ENCODE results near the gene SULT1A2.
"Not testable (repeated sequence)": the region's sequence is repeated elsewhere in the genome, so short reads cannot be mapped to it uniquely, and the experiment has no call there.

SULT1A2 gene

GRCh38 chr16:28596840-28597691 lies at the start of gene SULT1A2:
Gene SULT1A2, minus strand, starts transcription at chr16:28597050. Its CDS starts 1,120 bp downstream, at chr16:28595930.
- DNase-seq (ENCODE audit: low read depth), result no peak
- TF ChIP-seq CTCF (conservative IDR thresholded peaks at IDR 0.05; ENCODE audit: low read depth, low read length), result no peak
- no peak within 1 kb of the TSS for H3K4me3 ChIP-seq (ENCODE audit: low read depth, low read length)

- H3K4me3 ChIP-seq (ENCODE audit: low read depth, low read length); DNase-seq (ENCODE audit: low read depth): not testable (repeated sequence)
Observed at GRCh38 chr16:28639959-28640358, 43.1 kb upstream of the SULT1A2 start.

- not testable (repeated sequence) for DNase-seq (ENCODE audit: low read depth); H3K4me3 ChIP-seq (ENCODE audit: low read depth, low read length)
Observed at GRCh38 chr16:28638359-28638758, 41.5 kb upstream of the SULT1A2 start.

GRCh38 chr16:28637765-28638164 lies 40.9 kb upstream of the SULT1A2 start, which contains the start of gene NPIPB8:
Gene NPIPB8, plus strand, starts transcription at chr16:28638065. Its CDS starts 296 bp downstream, at chr16:28638361.
- not testable (repeated sequence) for DNase-seq (ENCODE audit: low read depth); H3K4me3 ChIP-seq (ENCODE audit: low read depth, low read length)

GRCh38 chr16:28636093-28636823 lies 39.4 kb upstream of the SULT1A2 start:
- peak; percentile 58 for DNase-seq (ENCODE audit: low read depth)
- not testable (repeated sequence) for H3K4me3 ChIP-seq (ENCODE audit: low read depth, low read length)

- DNase-seq (ENCODE audit: low read depth); H3K4me3 ChIP-seq (ENCODE audit: low read depth, low read length): not testable (repeated sequence)
Observed at GRCh38 chr16:28630905-28631304, 34.1 kb upstream of the SULT1A2 start.

- DNase-seq (ENCODE audit: low read depth), result peak; percentile 14
- no peak for TF ChIP-seq CTCF (conservative IDR thresholded peaks at IDR 0.05; ENCODE audit: low read depth, low read length)
Observed at GRCh38 chr16:28623172-28623711, 26.4 kb upstream of the SULT1A2 start.

GRCh38 chr16:28622532-28623171 lies 25.8 kb upstream of the SULT1A2 start:
- DNase-seq (ENCODE audit: low read depth), result not testable (repeated sequence)

More at GRCh38 chr16:28623172-28623711, 26.4 kb upstream of the SULT1A2 start:
- H3K4me3 ChIP-seq (ENCODE audit: low read depth, low read length), result peak overlapping the region; percentile 46

GRCh38 chr16:28621481-28622155 lies 24.8 kb upstream of the SULT1A2 start:
- TF ChIP-seq CTCF (conservative IDR thresholded peaks at IDR 0.05; ENCODE audit: low read depth, low read length), result no peak
- DNase-seq (ENCODE audit: low read depth), result no peak
- H3K4me3 ChIP-seq (ENCODE audit: low read depth, low read length), result no peak overlapping the region

More at GRCh38 chr16:28622532-28623171, 25.8 kb upstream of the SULT1A2 start:
- peak overlapping the region; percentile 46 for H3K4me3 ChIP-seq (ENCODE audit: low read depth, low read length)

GRCh38 chr16:28620316-28620715 lies 23.5 kb upstream of the SULT1A2 start:
- not testable (repeated sequence) for H3K4me3 ChIP-seq (ENCODE audit: low read depth, low read length)

More at GRCh38 chr16:28620316-28620715, 23.5 kb upstream of the SULT1A2 start:
- DNase-seq (ENCODE audit: low read depth), result not testable (repeated sequence)

Data from choroid plexus epithelial cell (primary cell).